ENCODE results near the gene ACACA.

The ACACA gene

GRCh38 chr17:37134050-37134449, 272.6 kb downstream of the ACACA start:
- no peaks in the 10 kb centered on the region for H3K9me3 ChIP-seq
- no peak overlapping the region for H3K27ac ChIP-seq
- no peak for TF ChIP-seq CTCF (IDR thresholded peaks at IDR 0.05)
- intact Hi-C loops (cut with DNase I; ENCODE audit: low total_unique reads): no loop called here
- no peaks in the 10 kb centered on the region for H3K27me3 ChIP-seq
- peaks cover 6 to 20% (median 9%) of the 10 kb centered on the region in 3 donors for H3K36me3 ChIP-seq
- no peak overlapping the region for H3K4me3 ChIP-seq
- H3K4me1 ChIP-seq: no peaks in the 10 kb centered on the region
- DNase-seq: no peak

- TF ChIP-seq CTCF (IDR thresholded peaks at IDR 0.05): no peak
- no peaks in the 10 kb centered on the region for H3K9me3 ChIP-seq
- H3K4me3 ChIP-seq: no peak overlapping the region
- H3K27me3 ChIP-seq: no peaks in the 10 kb centered on the region
- intact Hi-C loops (cut with DNase I; ENCODE audit: low total_unique reads): no loop called here
- H3K27ac ChIP-seq: no peak overlapping the region
- no peaks in the 10 kb centered on the region for H3K4me1 ChIP-seq
- no peak for DNase-seq
- peaks cover 9 to 29% (median 12%) of the 10 kb centered on the region in 3 donors for H3K36me3 ChIP-seq
These were observed 273.5 kb downstream of the ACACA start for GRCh38 chr17:37133136-37133535.

- intact Hi-C loops (cut with DNase I; ENCODE audit: low total_unique reads): no loop called here
These were observed 274.7 kb downstream of the ACACA start for GRCh38 chr17:37131669-37132611.

GRCh38 chr17:37130984-37131446, 275.6 kb downstream of the ACACA start:
- no peak for DNase-seq
- intact Hi-C loops (cut with DNase I; ENCODE audit: low total_unique reads): no loop called here
- no peak overlapping the region for H3K27ac ChIP-seq

More at GRCh38 chr17:37131669-37132611, 274.7 kb downstream of the ACACA start:
- H3K4me1 ChIP-seq: no peaks in the 10 kb centered on the region
- H3K27ac ChIP-seq: no peak overlapping the region
- no peak overlapping the region for H3K4me3 ChIP-seq
- no peak for DNase-seq
- peaks cover 9 to 30% (median 12%) of the 10 kb centered on the region in 3 donors for H3K36me3 ChIP-seq
- H3K27me3 ChIP-seq: no peaks in the 10 kb centered on the region
- H3K9me3 ChIP-seq: no peaks in the 10 kb centered on the region
- TF ChIP-seq CTCF (IDR thresholded peaks at IDR 0.05): no peak

GRCh38 chr17:37124821-37125173, 281.8 kb downstream of the ACACA start:
- no peaks in the 10 kb centered on the region for H3K4me1 ChIP-seq
- no peak for TF ChIP-seq CTCF (IDR thresholded peaks at IDR 0.05)
- DNase-seq: no peak
- intact Hi-C loops (cut with DNase I; ENCODE audit: low total_unique reads): no loop called here
- H3K4me3 ChIP-seq: no peak overlapping the region
- H3K36me3 ChIP-seq: peaks cover 27 to 65% (median 36%) of the 10 kb centered on the region in 3 donors
- H3K27ac ChIP-seq: no peak overlapping the region
- no peaks in the 10 kb centered on the region for H3K27me3 ChIP-seq
- no peaks in the 10 kb centered on the region for H3K9me3 ChIP-seq

More at GRCh38 chr17:37130984-37131446, 275.6 kb downstream of the ACACA start:
- no peaks in the 10 kb centered on the region for H3K4me1 ChIP-seq
- H3K9me3 ChIP-seq: no peaks in the 10 kb centered on the region
- no peak for TF ChIP-seq CTCF (IDR thresholded peaks at IDR 0.05)
- no peak overlapping the region for H3K4me3 ChIP-seq
- H3K27me3 ChIP-seq: no peaks in the 10 kb centered on the region
- peaks cover 9 to 30% (median 12%) of the 10 kb centered on the region in 3 donors for H3K36me3 ChIP-seq
